GM18907 (cell line): ENCODE data around the gene NFE2L2.
"Not testable (repeated sequence)": the region's sequence is repeated elsewhere in the genome, so short reads cannot be mapped to it uniquely, and the experiment has no call there.

Experiments used
- ATAC-seq: cut with Tn5 transposase; IDR thresholded peaks from one replicate; pipeline ENCODE4 v1.9.1; 2021; ENCODE audit warnings: mild to moderate bottlenecking, moderate library complexity; ENCODE audit not compliant: unreplicated experiment

Gene NFE2L2

GRCh38 chr2:177258059-177258458 is 6.5 kb downstream of the NFE2L2 start:
- no peak for ATAC-seq

- no peak for ATAC-seq
These were observed 7.1 kb downstream of the NFE2L2 start for GRCh38 chr2:177257471-177257870.

GRCh38 chr2:177256695-177257094 is 7.8 kb downstream of the NFE2L2 start:
- no peak for ATAC-seq

GRCh38 chr2:177256026-177256425 is 8.5 kb downstream of the NFE2L2 start:
- ATAC-seq = no peak

- no peak for ATAC-seq
These were observed 9.3 kb downstream of the NFE2L2 start for GRCh38 chr2:177255227-177255601.

GRCh38 chr2:177254433-177255226 is 9.9 kb downstream of the NFE2L2 start:
- no peak for ATAC-seq

- ATAC-seq = no peak
These were observed 10.8 kb downstream of the NFE2L2 start for GRCh38 chr2:177253704-177254103.

- ATAC-seq = no peak
These were observed 11.6 kb downstream of the NFE2L2 start for GRCh38 chr2:177252808-177253531.

GRCh38 chr2:177251165-177251542 is 13.4 kb downstream of the NFE2L2 start:
- ATAC-seq = no peak

- no peak for ATAC-seq
These were observed 14.1 kb downstream of the NFE2L2 start for GRCh38 chr2:177250461-177250860.

GRCh38 chr2:177249038-177249437 is 15.5 kb downstream of the NFE2L2 start:
- no peak for ATAC-seq

GRCh38 chr2:177247693-177248262 is 16.7 kb downstream of the NFE2L2 start:
- ATAC-seq = no peak

- ATAC-seq = not testable (repeated sequence)
These were observed 17.9 kb downstream of the NFE2L2 start for GRCh38 chr2:177246523-177247030.

- ATAC-seq = no peak
These were observed 18.5 kb downstream of the NFE2L2 start for GRCh38 chr2:177246000-177246399.

- ATAC-seq = no peak
These were observed 19.5 kb downstream of the NFE2L2 start for GRCh38 chr2:177245010-177245422.

GRCh38 chr2:177244244-177244771 is 20.2 kb downstream of the NFE2L2 start:
- ATAC-seq = no peak

GRCh38 chr2:177243476-177243875 is 21.1 kb downstream of the NFE2L2 start:
- no peak for ATAC-seq

- ATAC-seq = no peak
These were observed 21.5 kb downstream of the NFE2L2 start for GRCh38 chr2:177243073-177243472.

GRCh38 chr2:177242121-177242987 is 22.2 kb downstream of the NFE2L2 start:
- ATAC-seq = no peak

- ATAC-seq = no peak
These were observed 22.8 kb downstream of the NFE2L2 start for GRCh38 chr2:177241711-177242120.
